SH-SY5Y (cell line): Measurements from ENCODE around the gene MGA.

Experiments used
- GATA2 ChIP-seq: IDR thresholded peaks from 2 replicates; pipeline ENCODE4 v1.6.1; 2011; ENCODE audit warnings: mild to moderate bottlenecking, low read depth, low read length
- GATA3 ChIP-seq: IDR thresholded peaks from 2 replicates; pipeline ENCODE4 v1.6.1; 2011; ENCODE audit warnings: low read depth, mild to moderate bottlenecking, low read length, moderate library complexity

GRCh38 chr15:41683955-41684354 lies 23.8 kb downstream of the MGA start:
- TF ChIP-seq GATA2 (no peak), GATA3 (no peak)
